Glomerular visceral epithelial cell (primary cell): Measurements from ENCODE around the gene CYP27B1.
A peak's percentile ranks its signal among the peaks of the same experiment; 100 is the strongest.

Experiments used
- DNase-seq: peaks from one replicate; pipeline ENCODE4 v3.0.0-alpha.2; 2016; ENCODE audit errors: extremely low spot score

CYP27B1 gene

GRCh38 chr12:57765698-57766463, 997 bp downstream of the CYP27B1 start:
- DNase-seq = no peak

GRCh38 chr12:57765003-57765697, 1.7 kb downstream of the CYP27B1 start:
- DNase-seq = no peak

- no peak for DNase-seq
These were observed 2.2 kb downstream of the CYP27B1 start for GRCh38 chr12:57764662-57765002.

- no peak for DNase-seq
These were observed 2.8 kb downstream of the CYP27B1 start for GRCh38 chr12:57763881-57764661.

GRCh38 chr12:57762463-57762862, 4.4 kb downstream of the CYP27B1 start:
- no peak for DNase-seq

GRCh38 chr12:57761391-57761998, 5.4 kb downstream of the CYP27B1 start:
- no peak for DNase-seq

GRCh38 chr12:57760347-57760982, 6.4 kb downstream of the CYP27B1 start:
- no peak for DNase-seq

GRCh38 chr12:57759360-57759980, 7.4 kb downstream of the CYP27B1 start:
- DNase-seq = peak; percentile 46

- DNase-seq = no peak
These were observed 8.1 kb downstream of the CYP27B1 start for GRCh38 chr12:57758552-57759359.

- DNase-seq = no peak
These were observed 9.1 kb downstream of the CYP27B1 start for GRCh38 chr12:57757771-57758170.

- DNase-seq = peak; percentile 57
These were observed 10.2 kb downstream of the CYP27B1 start for GRCh38 chr12:57756406-57757341.

GRCh38 chr12:57755454-57756372, 11.2 kb downstream of the CYP27B1 start:
- no peak for DNase-seq

GRCh38 chr12:57755194-57755453, 11.8 kb downstream of the CYP27B1 start:
- no peak for DNase-seq

GRCh38 chr12:57754411-57755193, 12.3 kb downstream of the CYP27B1 start, which contains the start of gene MARCHF9:
MARCHF9 (plus strand) TSS chr12:57755103; CDS start chr12:57755529, 426 bp downstream.
- DNase-seq = peak; percentile 74

GRCh38 chr12:57753756-57754337, 13.0 kb downstream of the CYP27B1 start:
- DNase-seq = no peak

GRCh38 chr12:57752668-57753000, 14.2 kb downstream of the CYP27B1 start:
- DNase-seq = no peak
